ENCODE measurements around the gene PDE3A.

The PDE3A gene

DNA sequence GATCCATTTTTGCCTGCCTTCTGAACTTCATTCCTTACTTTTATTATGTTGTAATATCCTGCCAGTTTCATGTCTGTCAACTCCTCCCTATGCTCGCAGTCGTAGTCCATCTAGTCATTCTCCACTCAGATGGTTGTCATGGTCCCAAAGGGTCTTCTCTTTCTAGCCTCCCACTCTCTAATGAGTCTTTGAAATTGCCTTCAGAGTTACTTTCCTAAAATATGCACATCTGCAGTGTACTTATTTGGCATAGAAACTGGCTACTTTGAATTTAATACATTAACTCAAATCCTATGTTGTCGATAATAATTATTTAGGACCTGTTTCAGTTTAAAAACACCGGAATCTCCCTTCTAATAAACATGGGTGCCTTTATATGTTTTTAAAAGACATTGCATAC is 101.0 kb downstream of the PDE3A start:
- DNase-seq (ENCODE audit: low spot score): no peak
- TF ChIP-seq, protein P1, sequence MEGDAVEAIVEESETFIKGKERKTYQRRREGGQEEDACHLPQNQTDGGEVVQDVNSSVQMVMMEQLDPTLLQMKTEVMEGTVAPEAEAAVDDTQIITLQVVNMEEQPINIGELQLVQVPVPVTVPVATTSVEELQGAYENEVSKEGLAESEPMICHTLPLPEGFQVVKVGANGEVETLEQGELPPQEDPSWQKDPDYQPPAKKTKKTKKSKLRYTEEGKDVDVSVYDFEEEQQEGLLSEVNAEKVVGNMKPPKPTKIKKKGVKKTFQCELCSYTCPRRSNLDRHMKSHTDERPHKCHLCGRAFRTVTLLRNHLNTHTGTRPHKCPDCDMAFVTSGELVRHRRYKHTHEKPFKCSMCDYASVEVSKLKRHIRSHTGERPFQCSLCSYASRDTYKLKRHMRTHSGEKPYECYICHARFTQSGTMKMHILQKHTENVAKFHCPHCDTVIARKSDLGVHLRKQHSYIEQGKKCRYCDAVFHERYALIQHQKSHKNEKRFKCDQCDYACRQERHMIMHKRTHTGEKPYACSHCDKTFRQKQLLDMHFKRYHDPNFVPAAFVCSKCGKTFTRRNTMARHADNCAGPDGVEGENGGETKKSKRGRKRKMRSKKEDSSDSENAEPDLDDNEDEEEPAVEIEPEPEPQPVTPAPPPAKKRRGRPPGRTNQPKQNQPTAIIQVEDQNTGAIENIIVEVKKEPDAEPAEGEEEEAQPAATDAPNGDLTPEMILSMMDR (IDR thresholded peaks at IDR 0.05; ENCODE audit: extremely low read depth, missing control alignments): no peak

DNA sequence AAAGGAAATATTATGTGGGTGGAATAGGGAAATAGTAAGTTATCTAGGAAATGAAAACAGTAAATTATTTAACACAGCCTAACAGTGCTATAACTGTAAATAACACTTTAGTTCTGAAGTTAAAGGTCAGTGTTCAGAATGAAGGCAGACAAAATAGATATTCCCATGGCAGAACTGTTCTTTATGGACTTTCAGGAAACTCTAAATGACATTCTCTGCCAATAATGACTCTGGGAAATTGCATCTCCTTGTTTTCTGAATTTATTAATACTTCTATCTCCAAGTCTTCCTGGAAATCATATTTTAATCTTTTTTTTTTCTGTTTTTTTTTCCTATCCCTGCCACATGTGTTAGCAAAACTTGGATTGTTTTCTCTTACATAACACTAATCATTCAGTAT is 101.4 kb downstream of the PDE3A start:
- no peak for DNase-seq (ENCODE audit: low spot score)
- TF ChIP-seq, protein P1 (IDR thresholded peaks at IDR 0.05; ENCODE audit: extremely low read depth, missing control alignments): no peak

DNA sequence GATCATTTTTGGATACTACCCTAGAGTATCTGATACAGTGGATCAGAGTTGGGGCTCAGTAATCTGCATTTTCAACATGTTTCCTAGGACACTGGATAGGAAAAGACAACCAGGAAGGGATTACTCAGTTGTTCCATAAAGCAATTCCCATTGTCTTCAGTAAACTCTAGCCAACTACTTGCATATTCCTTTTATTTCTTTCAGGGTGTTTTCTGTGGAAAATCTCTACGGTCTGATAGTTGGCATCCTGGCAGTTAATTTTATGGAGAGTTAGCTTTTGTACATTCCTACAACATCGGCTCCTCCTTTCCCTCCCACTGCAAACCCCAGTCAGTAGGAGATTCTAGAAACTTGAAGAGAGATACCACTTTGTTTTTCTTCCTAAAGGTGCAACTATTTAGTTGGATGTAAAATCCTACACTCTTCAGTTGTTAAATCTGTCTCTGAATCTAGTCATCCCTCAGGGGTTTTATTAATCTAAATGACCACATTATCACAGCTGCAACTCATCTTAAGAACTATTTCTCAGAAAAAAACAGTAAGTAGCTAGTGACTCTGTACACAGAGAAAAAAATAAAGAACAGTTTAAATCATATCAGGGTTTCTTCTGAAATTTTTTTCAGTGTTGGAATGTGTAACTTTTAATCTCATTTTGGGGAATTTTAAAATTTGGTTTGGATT is 103.9 kb downstream of the PDE3A start:
- DNase-seq (ENCODE audit: low spot score): no peak
- TF ChIP-seq, protein P1 (IDR thresholded peaks at IDR 0.05; ENCODE audit: extremely low read depth, missing control alignments): no peak

DNA sequence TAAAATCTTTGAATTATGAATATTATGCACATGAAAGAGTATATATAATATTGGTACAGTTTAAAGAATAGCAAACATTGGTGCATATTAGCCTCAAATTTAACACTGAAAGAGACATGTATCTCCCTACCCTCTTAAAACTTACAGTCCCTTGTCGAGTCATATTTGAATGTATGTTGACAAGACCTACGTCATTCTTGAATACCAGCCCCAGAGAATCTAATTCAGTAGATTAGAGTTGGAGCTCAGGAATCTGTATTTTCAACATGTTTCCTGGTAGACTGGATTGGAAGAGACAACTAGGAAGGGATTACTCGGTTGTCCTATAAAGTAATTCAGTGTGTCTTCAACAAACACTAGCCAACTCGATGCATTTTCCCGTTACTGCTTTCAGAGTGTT is 104.8 kb downstream of the PDE3A start:
- TF ChIP-seq, protein P1 (IDR thresholded peaks at IDR 0.05; ENCODE audit: extremely low read depth, missing control alignments): no peak

DNA sequence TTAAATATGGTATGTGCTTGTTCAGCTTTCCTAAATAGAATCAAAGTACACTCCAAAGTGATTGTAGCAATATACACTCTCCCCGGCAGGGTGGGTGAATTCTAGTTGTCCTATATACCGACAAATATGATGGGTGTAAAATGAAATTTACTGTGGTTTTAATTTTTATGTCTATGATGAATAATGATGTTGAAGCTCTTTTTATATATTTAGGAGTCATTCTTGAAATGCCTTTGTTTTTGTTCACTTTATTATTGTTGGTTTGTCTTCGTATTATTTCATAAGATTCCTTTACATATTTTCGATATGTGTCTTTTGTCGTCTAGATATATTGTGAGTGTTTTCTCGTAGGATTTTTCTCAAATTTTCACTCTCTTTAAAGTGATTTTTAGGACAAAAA is 105.7 kb downstream of the PDE3A start:
- no peak for DNase-seq (ENCODE audit: low spot score)
- TF ChIP-seq, protein P1 (IDR thresholded peaks at IDR 0.05; ENCODE audit: extremely low read depth, missing control alignments): no peak

More for the DNA sequence above, 104.8 kb downstream of the PDE3A start:
- DNase-seq (ENCODE audit: low spot score): no peak

DNA sequence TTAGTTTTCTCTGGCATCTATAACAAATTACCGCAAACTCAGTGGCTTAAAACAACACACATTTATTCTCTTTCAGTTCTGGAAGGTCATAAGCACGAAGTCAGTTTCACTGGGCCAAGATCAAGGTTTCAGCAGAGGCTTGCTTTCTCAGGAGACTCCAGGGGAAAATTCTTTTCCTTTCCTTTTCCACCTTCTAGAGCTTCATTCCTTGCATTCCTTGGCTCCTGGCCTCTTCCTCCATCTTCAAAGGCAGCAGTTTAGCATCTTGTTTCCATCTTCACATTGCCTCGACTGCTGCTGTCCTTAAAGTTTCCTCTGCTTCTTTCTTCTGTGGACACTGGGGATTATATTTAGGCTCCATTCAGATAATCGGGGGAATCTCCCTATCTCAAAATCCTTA is 106.1 kb downstream of the PDE3A start:
- no peak for DNase-seq (ENCODE audit: low spot score)
- TF ChIP-seq, protein P1 (IDR thresholded peaks at IDR 0.05; ENCODE audit: extremely low read depth, missing control alignments): no peak

DNA sequence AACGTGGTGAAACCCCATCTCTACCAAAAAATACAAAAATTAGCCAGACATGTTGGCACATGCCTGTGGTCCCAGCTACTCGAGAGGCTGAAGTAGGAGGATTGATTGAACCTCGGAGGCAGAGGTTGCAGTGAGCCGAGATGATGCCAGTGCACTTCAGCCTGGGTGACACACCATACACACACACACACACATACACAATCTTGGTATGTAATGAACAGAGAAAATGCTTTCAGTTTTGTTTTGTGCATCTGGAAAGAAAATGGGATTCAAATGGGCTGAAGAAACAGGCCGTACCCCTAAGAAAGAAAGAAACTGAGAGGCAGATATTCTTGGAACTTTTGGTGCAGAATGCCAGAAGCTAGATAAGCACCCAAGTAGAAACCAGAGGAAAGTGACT is 107.2 kb downstream of the PDE3A start:
- no peak for DNase-seq (ENCODE audit: low spot score)
- TF ChIP-seq, protein P1 (IDR thresholded peaks at IDR 0.05; ENCODE audit: extremely low read depth, missing control alignments): no peak
